Middle frontal gyrus (tissue), 1 donor: ENCODE data around the gene RNF225.
"Not testable (repeated sequence)": the region's sequence is repeated elsewhere in the genome, so short reads cannot be mapped to it uniquely, and the experiment has no call there.

Source experiments
- DNase-seq: peaks from one replicate; pipeline ENCODE4 v3.0.0-alpha.2; 2015; ENCODE audit warnings: low spot score; ENCODE audit errors: extremely low spot score

RNF225 gene

GRCh38 chr19:58395220-58395978 is at the start of gene RNF225:
Gene RNF225 (plus strand): TSS chr19:58395656. CDS start chr19:58396090, 434 bp downstream.
- no peak for DNase-seq

- DNase-seq, result peak; percentile 54
Measured at GRCh38 chr19:58346961-58347929, 48.2 kb upstream of the RNF225 start.

GRCh38 chr19:58348080-58348479 is 47.4 kb upstream of the RNF225 start:
- not testable (repeated sequence) for DNase-seq

- DNase-seq, result no peak
Measured at GRCh38 chr19:58349590-58349989, 45.9 kb upstream of the RNF225 start.

GRCh38 chr19:58350001-58350861 is 45.2 kb upstream of the RNF225 start:
- DNase-seq, result no peak

- DNase-seq, result no peak
Measured at GRCh38 chr19:58350871-58351557, 44.4 kb upstream of the RNF225 start.

GRCh38 chr19:58351558-58351878 is 43.9 kb upstream of the RNF225 start:
- no peak for DNase-seq

GRCh38 chr19:58351990-58352755 is 43.3 kb upstream of the RNF225 start:
- DNase-seq, result no peak

GRCh38 chr19:58352760-58353671 is 42.4 kb upstream of the RNF225 start, which contains the start of gene A1BG:
Gene A1BG (minus strand): TSS chr19:58353492. CDS start chr19:58353437, 55 bp downstream.
- DNase-seq, result no peak

- no peak for DNase-seq
Measured at GRCh38 chr19:58353717-58354477, 41.6 kb upstream of the RNF225 start.

- no peak for DNase-seq
Measured at GRCh38 chr19:58354478-58355030, 40.9 kb upstream of the RNF225 start.

- DNase-seq, result no peak
Measured at GRCh38 chr19:58355215-58355796, 40.1 kb upstream of the RNF225 start.

GRCh38 chr19:58355908-58356765 is 39.3 kb upstream of the RNF225 start:
- no peak for DNase-seq

GRCh38 chr19:58356766-58357480 is 38.5 kb upstream of the RNF225 start:
- no peak for DNase-seq

GRCh38 chr19:58357481-58358145 is 37.8 kb upstream of the RNF225 start:
- DNase-seq, result no peak
